K562 (cell line): ENCODE data around the gene MTSS2. TPM values are rescaled to one million over a fixed set of nuclear protein-coding genes. Genes with fewer than 3 reads are reported as not detected.

Experiments
- ATAC-seq: fragments of 200-7000 bp; cut with Tn5 transposase; 3 replicates; pipeline ENCODE4 v1.9.1; 2020; ENCODE audit warnings: moderate library complexity
- BruUV-seq: library from RNA; stranded (reverse); fragments of 400-500 nt; replicated peaks from 2 replicates; lab custom pipeline; 2021; lab: Mats Ljungman, UMichigan
- CTCF ChIA-PET: fragments of 300-600 bp; formaldehyde crosslinking; extraction: SDS; loops from one replicate; lab custom pipeline; 2021; ENCODE audit warnings: low intra/inter-chr PET ratio; lab: Yijun Ruan, JAX
- POLR2A ChIA-PET: fragments of 300-600, 350-650 bp; sonication (Branson Sonifier 250); formaldehyde crosslinking; extraction: SDS; loops from one replicate; lab custom pipeline; 2021; ENCODE audit warnings: antibody characterized with exemption, inconsistent platforms; lab: Yijun Ruan, JAX
- DNase-seq, 4 experiments: peaks; one replicate each; pipeline versions ENCODE4 v3.0.0 to v3.0.0-alpha.2; 2011 to 2018; ENCODE audit warnings: low spot score in 3 of 4, mixed read lengths in 3 of 4; ENCODE audit errors: extremely low read depth in 1 of 4
- FAIRE-seq: peaks from 2 replicates; lab custom pipeline; 2011; peaks lifted over from hg19 to GRCh38; lab: Jason Lieb, UNC
- H2AFZ ChIP-seq: 2 replicates; pipeline ENCODE4 v1.6.0; 2011; ENCODE audit warnings: low read depth, low read length, control low read depth, inconsistent platforms
- H3K27ac ChIP-seq: fragments of 200-600 bp; 3 replicates; pipeline ENCODE4 v1.8.0; 2011; ENCODE audit warnings: low read depth, mild to moderate bottlenecking, control low read depth, inconsistent platforms, low read length, moderate library complexity, mixed read lengths; ENCODE audit errors: extremely low read depth
- H3K27me3 ChIP-seq, 2 experiments: fragments of 300-600 bp in 1 of 2; 2 replicates in 1 of 2; 3 replicates in 1 of 2; pipeline versions ENCODE4 v1.6.0 to v1.8.0; 2011; ENCODE audit warnings: inconsistent platforms in 2 of 2, low read length in 2 of 2, mild to moderate bottlenecking in 1 of 2, mixed read lengths in 1 of 2, moderate library complexity in 1 of 2; ENCODE audit not compliant: control insufficient read depth in 2 of 2, insufficient read depth in 2 of 2
- H3K36me3 ChIP-seq: fragments of 300-600 bp; 3 replicates; pipeline ENCODE4 v1.8.0; 2011; ENCODE audit warnings: mild to moderate bottlenecking, low read length, inconsistent platforms; ENCODE audit not compliant: control insufficient read depth, insufficient read depth
- H3K4me1 ChIP-seq, 2 experiments: fragments of 200-600 bp in 1 of 2; replicated peaks in 1 of 2; 2 replicates in 1 of 2; 3 replicates in 1 of 2; pipeline versions ENCODE4 v1.5.1 to v1.8.0; 2011; ENCODE audit warnings: inconsistent platforms in 2 of 2, low read length in 2 of 2, mild to moderate bottlenecking in 1 of 2, mixed read lengths in 1 of 2, moderate library complexity in 1 of 2; ENCODE audit not compliant: control insufficient read depth in 2 of 2, insufficient read depth in 2 of 2
- H3K4me2 ChIP-seq: 2 replicates; pipeline ENCODE4 v1.6.1; 2011; ENCODE audit warnings: low read length, control low read depth, inconsistent platforms, mixed read lengths; ENCODE audit not compliant: insufficient read depth
- H3K4me3 ChIP-seq: fragments of 200-600 bp; sonication (generic), shearing (Covaris generic); 2 replicates; pipeline ENCODE4 v1.5.1; 2016; ENCODE audit warnings: control low read depth, inconsistent platforms
- H3K79me2 ChIP-seq: fragments of 200-600 bp; 3 replicates; pipeline ENCODE4 v1.8.0; 2011; ENCODE audit warnings: low read length, inconsistent platforms; ENCODE audit not compliant: control insufficient read depth, insufficient read depth
- H3K9ac ChIP-seq, 2 experiments: 2 replicates each; pipeline versions ENCODE4 v1.6.0 to v1.6.1; 2011; ENCODE audit warnings: low read depth in 2 of 2, low read length in 2 of 2, control low read depth in 1 of 2, inconsistent platforms in 1 of 2, mild to moderate bottlenecking in 1 of 2, mixed read lengths in 1 of 2; ENCODE audit not compliant: insufficient read depth in 1 of 2
- H3K9me1 ChIP-seq: one replicate; pipeline ENCODE4 v1.6.0; 2011; ENCODE audit warnings: inconsistent platforms, mild to moderate bottlenecking, low read length, moderate library complexity; ENCODE audit not compliant: control insufficient read depth, insufficient read depth
- H3K9me3 ChIP-seq: replicated peaks from 2 replicates; pipeline ENCODE4 v1.5.1; 2011; ENCODE audit warnings: low read depth, low read length, inconsistent platforms; ENCODE audit not compliant: control insufficient read depth, insufficient read depth
- H4K20me1 ChIP-seq: replicated peaks from 2 replicates; pipeline ENCODE4 v1.6.1; 2011; ENCODE audit warnings: low read length, inconsistent platforms, mixed read lengths; ENCODE audit not compliant: control insufficient read depth, insufficient read depth
- BRCA1 ChIP-seq, 2 experiments: fragments of 450-650 bp in 1 of 2; sonication (generic) in 1 of 2; formaldehyde crosslinking in 1 of 2; IDR thresholded peaks; 2 replicates each; pipeline versions ENCODE4 v1.5.0 to v1.6.1; 2017 to 2020; ENCODE audit warnings: mild to moderate bottlenecking in 1 of 2, missing genetic modification reagents in 1 of 2
- CBFA2T3 ChIP-seq: fragments of 450-650 bp; IDR thresholded peaks from 2 replicates; pipeline ENCODE4 v1.6.1; 2017
- GATAD2A ChIP-seq: fragments of 450-650 bp; IDR thresholded peaks from 2 replicates; pipeline ENCODE4 v1.6.1; 2017
- MYNN ChIP-seq, 2 experiments: sonication (generic); formaldehyde crosslinking in 1 of 2; IDR thresholded peaks; 2 replicates each; pipeline versions ENCODE4 v1.5.0 to v1.6.1; 2016 to 2020; ENCODE audit warnings: antibody characterized with exemption in 1 of 2, missing genetic modification reagents in 1 of 2
- PHF20 ChIP-seq: fragments of 450-650 bp; IDR thresholded peaks from 2 replicates; pipeline ENCODE4 v1.6.1; 2018; ENCODE audit not compliant: partially characterized antibody
- STAT5A ChIP-seq: IDR thresholded peaks from 2 replicates; pipeline ENCODE4 v1.6.1; 2012; ENCODE audit warnings: low read length, inconsistent platforms, borderline replicate concordance
- TCF7L2 ChIP-seq: fragments of 150-350 bp; IDR thresholded peaks from 2 replicates; pipeline ENCODE4 v1.6.1; 2016; ENCODE audit warnings: low read depth, mild to moderate bottlenecking, low read length, moderate library complexity
- ZNF146 ChIP-seq: IDR thresholded peaks from one replicate; pipeline ENCODE4 v1.6.1; 2018; ENCODE audit warnings: missing compliant biosample characterization; ENCODE audit not compliant: unreplicated experiment
- ZNF584 ChIP-seq: fragments of 200-800 bp; sonication (Bioruptor generic); IDR thresholded peaks from 2 replicates; pipeline ENCODE4 v1.6.1; 2016; ENCODE audit warnings: low read depth, mild to moderate bottlenecking, missing genetic modification characterization, missing compliant biosample characterization
- WGBS: fragments of 100-300 bp; shearing (Covaris generic); methylation state at CpG from one replicate; pipeline ENCODE4 v1.1.6; 2016; ENCODE audit warnings: low coverage, mixed read lengths; ENCODE audit not compliant: insufficient coverage; ENCODE audit errors: missing lambda C conversion rate; 5-methylcytosine and 5-hydroxymethylcytosine counted together
- in situ Hi-C: fragments of 300-500 bp; cut with MboI; formaldehyde crosslinking; loops from 4 replicates; pipeline ENCODE4 v1.15.0; 2018; ENCODE audit warnings: inconsistent platforms, mixed read lengths
- intact Hi-C: fragments of 100-400 bp; cut with micrococcal nuclease; formaldehyde crosslinking; loops from 2 replicates; pipeline ENCODE4 v1.14.2; 2022
- polyA plus RNA-seq, 8 experiments: library from polyadenylated mRNA; depleted of rRNA in 4 of 8; stranded (reverse) in 5 of 8; unstranded in 3 of 8; fragments of >200 nt; fragmentation: Nextera tagmentation in 2 of 8; fragmentation: Illumina TruSeq in 1 of 8; extraction: Ambion mirVana in 2 of 8; extraction: Trizol in 1 of 8; gene quantifications; 2 replicates each; pipeline versions ENCODE4 v1.2.1 to v1.2.3, GENCODE V29; 2011 to 2014; ENCODE audit warnings: inconsistent platforms in 1 of 8, missing spikeins in 1 of 8
- total RNA-seq, 7 experiments: library from RNA; depleted of rRNA in 6 of 7; stranded (reverse); fragments of >200 nt in 6 of 7; fragmentation: Illumina TruSeq in 2 of 7; extraction: Trizol in 2 of 7; gene quantifications; 2 replicates each; pipeline versions ENCODE4 v1.2.1 to v1.2.3, GENCODE V29; 2011 to 2021; ENCODE audit warnings: low replicate concordance in 1 of 7
- TF ChIP-seq, protein P1 (sequence below): sonication (generic); formaldehyde crosslinking; IDR thresholded peaks from 2 replicates; pipeline ENCODE4 v1.4.0; 2020; ENCODE audit warnings: mild to moderate bottlenecking, missing genetic modification reagents
- TF ChIP-seq, protein P2 (sequence below), 2 experiments: fragments of 250-450 bp in 1 of 2; fragments of 450-650 bp in 1 of 2; sonication (Bioruptor Pico) in 1 of 2; IDR thresholded peaks; 2 replicates each; pipeline versions ENCODE4 v1.6.1 to v1.8.0; 2016 to 2021; ENCODE audit warnings: mild to moderate bottlenecking in 2 of 2, moderate library complexity in 2 of 2, missing compliant biosample characterization in 1 of 2, missing genetic modification characterization in 1 of 2

The MTSS2 gene
- total and polyA plus RNA-seq, 9 of the 15 experiments (the other 6 are each of a cell fraction or from before 2014, with no cell fraction given) = 0.11 to 60.3 (median 16.9) TPM

DNA sequence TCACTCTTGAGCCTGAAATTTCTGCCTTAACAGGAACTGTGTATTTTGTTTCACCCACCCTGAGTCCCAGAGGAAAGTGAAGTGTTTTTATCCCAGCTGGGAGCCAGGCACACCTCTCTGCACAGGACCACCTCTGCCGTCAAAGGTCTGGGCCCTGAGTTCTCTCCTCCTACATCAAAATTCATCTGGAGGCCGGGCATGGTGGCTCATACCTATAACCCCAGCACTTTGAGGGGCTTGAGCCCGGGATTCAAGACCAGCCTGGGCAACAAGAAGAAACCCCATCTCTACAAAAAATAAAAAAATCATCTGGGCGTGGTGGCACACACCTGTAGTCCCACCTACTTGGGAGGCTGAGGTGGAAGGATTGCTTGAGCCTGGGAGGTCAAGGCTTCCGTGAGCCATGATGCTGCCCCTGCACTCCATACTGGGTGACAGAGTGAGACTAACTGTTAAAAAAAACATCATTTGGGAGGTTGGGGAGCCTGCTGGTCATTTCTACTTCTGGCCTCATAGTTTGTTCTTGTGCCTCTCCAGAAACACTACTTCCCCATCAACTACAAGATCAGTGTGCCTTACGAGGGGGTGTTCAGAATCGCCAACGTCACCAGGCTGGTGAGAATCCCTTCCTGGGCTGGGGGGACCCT, 29.7 kb downstream of the MTSS2 start:
- Histone ChIP-seq H3K36me3 (no peaks in the 10 kb centered on the region), H3K4me1 (peaks cover 6 to 33% of the 10 kb centered on the region in 2 experiments), H2AFZ (peak overlapping the region; percentile 4; the same call in 1 of the 2 replicates), H3K27me3 (no peaks in the 10 kb centered on the region), H3K4me2 (no peak overlapping the region), H3K9me1 (no peaks in the 10 kb centered on the region), H3K9ac (peak overlapping the region in 1 of 2 experiments; percentile 56; a peak in 1 of 4 replicates), H3K4me3 (no peak overlapping the region), H3K27ac (no peak overlapping the region), H3K9me3 (no peaks in the 10 kb centered on the region), H4K20me1 (no peaks in the 10 kb centered on the region), H3K79me2 (no peaks in the 10 kb centered on the region)
- 26% methylated on average over 8 of the region's 8 CpGs for WGBS
- ATAC-seq (no peak), DNase-seq (no peak), FAIRE-seq (no peak)
- intact Hi-C loops = loop anchor here (10.0 kb wide), 1 partner anchor 131 kb away; the partner anchor contains the start of genes COG4 and SF3B3
- BruUV-seq = no TSS peak
- TF ChIP-seq, protein P1, sequence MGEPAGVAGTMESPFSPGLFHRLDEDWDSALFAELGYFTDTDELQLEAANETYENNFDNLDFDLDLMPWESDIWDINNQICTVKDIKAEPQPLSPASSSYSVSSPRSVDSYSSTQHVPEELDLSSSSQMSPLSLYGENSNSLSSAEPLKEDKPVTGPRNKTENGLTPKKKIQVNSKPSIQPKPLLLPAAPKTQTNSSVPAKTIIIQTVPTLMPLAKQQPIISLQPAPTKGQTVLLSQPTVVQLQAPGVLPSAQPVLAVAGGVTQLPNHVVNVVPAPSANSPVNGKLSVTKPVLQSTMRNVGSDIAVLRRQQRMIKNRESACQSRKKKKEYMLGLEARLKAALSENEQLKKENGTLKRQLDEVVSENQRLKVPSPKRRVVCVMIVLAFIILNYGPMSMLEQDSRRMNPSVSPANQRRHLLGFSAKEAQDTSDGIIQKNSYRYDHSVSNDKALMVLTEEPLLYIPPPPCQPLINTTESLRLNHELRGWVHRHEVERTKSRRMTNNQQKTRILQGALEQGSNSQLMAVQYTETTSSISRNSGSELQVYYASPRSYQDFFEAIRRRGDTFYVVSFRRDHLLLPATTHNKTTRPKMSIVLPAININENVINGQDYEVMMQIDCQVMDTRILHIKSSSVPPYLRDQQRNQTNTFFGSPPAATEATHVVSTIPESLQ (CRISPR knock-in tag) = no peak
- TF ChIP-seq CBFA2T3 = no peak
- no peak for TF ChIP-seq ZNF584 (CRISPR knock-in tag)
- TF ChIP-seq GATAD2A = no peak
- TF ChIP-seq, protein P2, sequence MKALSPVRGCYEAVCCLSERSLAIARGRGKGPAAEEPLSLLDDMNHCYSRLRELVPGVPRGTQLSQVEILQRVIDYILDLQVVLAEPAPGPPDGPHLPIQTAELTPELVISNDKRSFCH (CRISPR knock-in tag; IDR thresholded peaks at IDR 0.05) = no peak
- TF ChIP-seq, protein P2 (tag; IDR thresholded peaks at IDR 0.05) = no peak
- no peak for TF ChIP-seq BRCA1 (IDR thresholded peaks at IDR 0.05)
- no peak for TF ChIP-seq BRCA1 (CRISPR knock-in tag; IDR thresholded peaks at IDR 0.05)
- TF ChIP-seq STAT5A = no peak
- TF ChIP-seq PHF20 = no peak
- no peak for TF ChIP-seq MYNN (IDR thresholded peaks at IDR 0.05)
- no peak for TF ChIP-seq MYNN (CRISPR knock-in tag; IDR thresholded peaks at IDR 0.05)
- no peak for TF ChIP-seq ZNF146 (CRISPR knock-in tag)
- TF ChIP-seq TCF7L2 = no peak
- ChIA-PET POLR2A (no interaction called here), CTCF (no interaction called here)
- in situ Hi-C loops = no loop called here
